Mesothelial cell of epicardium (in vitro differentiated cells): Measurements from ENCODE around the gene UBE2C. TPM values are rescaled to one million over a fixed set of nuclear protein-coding genes. Genes with fewer than 3 reads are reported as not detected.

Experiments used
- DNase-seq, 2 experiments: peaks; one replicate each; pipeline ENCODE4 v3.0.0; 2021; ENCODE audit warnings: low spot score in 2 of 2; ENCODE audit not compliant: unreplicated experiment in 2 of 2
- H3K27ac Mint-ChIP-seq: 2 replicates; pipeline ENCODE4 v1.8.0; 2021; ENCODE audit warnings: mixed read lengths
- H3K27me3 Mint-ChIP-seq: 2 replicates; pipeline ENCODE4 v1.8.0; 2021; ENCODE audit warnings: low read depth, mixed read lengths
- H3K36me3 Mint-ChIP-seq: 2 replicates; pipeline ENCODE4 v1.8.0; 2021; ENCODE audit warnings: mixed read lengths
- H3K4me1 Mint-ChIP-seq: 2 replicates; pipeline ENCODE4 v1.8.0; 2021; ENCODE audit warnings: mixed read lengths
- H3K4me3 Mint-ChIP-seq: 2 replicates; pipeline ENCODE4 v1.8.0; 2021; ENCODE audit warnings: mild to moderate bottlenecking, moderate library complexity, mixed read lengths
- H3K9me3 Mint-ChIP-seq: 2 replicates; pipeline ENCODE4 v1.8.0; 2021; ENCODE audit warnings: mixed read lengths
- CTCF ChIP-seq: fragments of 200-600 bp; sonication (generic); IDR thresholded peaks from one replicate; pipeline ENCODE4 v1.5.0; 2021; ENCODE audit warnings: antibody characterized with exemption; ENCODE audit not compliant: unreplicated experiment
- total RNA-seq: library from RNA; stranded (reverse); gene quantifications from 3 replicates; pipeline ENCODE4 v1.2.1, GENCODE V29; 2021

Gene UBE2C
- total RNA-seq, 1 donor from 2014 or later = 48.1 TPM

- Mint-ChIP-seq H3K27me3 (no peaks in the 10 kb centered on the region), H3K27ac (no peak overlapping the region), H3K4me3 (no peak overlapping the region), H3K9me3 (no peaks in the 10 kb centered on the region), H3K36me3 (no peaks in the 10 kb centered on the region), H3K4me1 (peaks cover 10% of the 10 kb centered on the region)
- TF ChIP-seq CTCF = no peak
- DNase-seq = no peak
These were observed 51.4 kb downstream of the UBE2C start for GRCh38 chr20:45863543-45864470.

DNA sequence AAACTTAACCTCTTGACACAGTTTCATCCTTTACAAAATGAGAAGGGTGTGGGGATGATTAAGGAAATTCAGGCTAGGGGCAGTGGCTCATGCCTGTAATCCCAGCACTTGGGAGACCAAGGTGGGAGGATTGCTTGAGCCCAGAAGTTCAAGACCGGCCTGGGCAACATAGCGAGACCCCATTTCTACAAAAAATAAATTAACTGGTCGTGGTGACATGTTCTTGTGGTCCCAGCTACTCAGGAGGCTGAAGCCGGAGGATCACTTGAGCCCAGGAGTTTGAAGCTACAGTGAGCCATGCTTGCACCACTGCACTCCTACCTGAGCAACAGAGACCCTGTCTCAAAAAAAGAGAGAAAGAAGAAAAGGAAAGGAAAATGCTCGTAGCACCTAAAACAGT lies 54.0 kb downstream of the UBE2C start:
- Mint-ChIP-seq H3K27ac (no peak overlapping the region), H3K27me3 (no peaks in the 10 kb centered on the region), H3K4me3 (no peak overlapping the region), H3K9me3 (no peaks in the 10 kb centered on the region), H3K36me3 (no peaks in the 10 kb centered on the region), H3K4me1 (no peaks in the 10 kb centered on the region)
- no peak for TF ChIP-seq CTCF
- no peak for DNase-seq

Other genes with a start within 250 kb of the UBE2C start
- not detected in 3 replicates for gene WFDC8, start 233.4 kb upstream of the UBE2C start, total RNA-seq
- not detected in 3 replicates for gene WFDC10A, start 182.9 kb upstream of the UBE2C start, total RNA-seq
- not detected in 3 replicates for gene WFDC9, start 181.4 kb upstream of the UBE2C start, total RNA-seq
- gene WFDC11, start 142.4 kb upstream of the UBE2C start, total RNA-seq = not detected in 3 replicates
- not detected in 3 replicates for gene WFDC13, start 110.6 kb upstream of the UBE2C start, total RNA-seq
- gene WFDC10B, start 107.6 kb upstream of the UBE2C start, total RNA-seq = not detected in 3 replicates
- gene SPINT4, start 90.3 kb upstream of the UBE2C start, total RNA-seq = not detected in 3 replicates
- gene WFDC3, start 20.8 kb upstream of the UBE2C start, total RNA-seq = 0.45 TPM in 1 of 3 replicates, not detected in the others
- 25.9 to 28.9 TPM (median 26.5 TPM) in 3 replicates for gene DNTTIP1, start 20.7 kb upstream of the UBE2C start, total RNA-seq
- 0.54 to 0.79 TPM in 2 of 3 replicates, not detected in the other for gene TNNC2, start 14.7 kb downstream of the UBE2C start, total RNA-seq
- gene SNX21, start 21.2 kb downstream of the UBE2C start, total RNA-seq = 15.8 to 21.0 TPM (median 17.3 TPM) in 3 replicates
- 19.8 to 20.9 TPM (median 20.6 TPM) in 3 replicates for gene ACOT8, start 44.7 kb downstream of the UBE2C start, total RNA-seq
- gene ZSWIM3, start 45.0 kb downstream of the UBE2C start, total RNA-seq = 3.7 to 4.6 TPM (median 4.4 TPM) in 3 replicates
- gene ZSWIM1, start 68.6 kb downstream of the UBE2C start, total RNA-seq = 12.0 to 12.8 TPM (median 12.6 TPM) in 3 replicates
- 3.2 to 4.0 TPM (median 3.4 TPM) in 3 replicates for gene SPATA25, start 75.0 kb downstream of the UBE2C start, total RNA-seq
- 7.2 to 8.3 TPM (median 8.1 TPM) in 3 replicates for gene NEURL2, start 78.6 kb downstream of the UBE2C start, total RNA-seq
- 74.4 to 86.7 TPM (median 78.8 TPM) in 3 replicates for gene CTSA, start 78.7 kb downstream of the UBE2C start, total RNA-seq
- 54.6 to 58.1 TPM (median 55.5 TPM) in 3 replicates for gene PLTP, start 99.5 kb downstream of the UBE2C start, total RNA-seq
- 43.7 to 45.2 TPM (median 44.4 TPM) in 3 replicates for gene PCIF1, start 122.0 kb downstream of the UBE2C start, total RNA-seq
- 31.1 to 33.5 TPM (median 31.6 TPM) in 3 replicates for gene ZNF335, start 159.6 kb downstream of the UBE2C start, total RNA-seq
- gene MMP9, start 196.3 kb downstream of the UBE2C start, total RNA-seq = 0.11 TPM in 1 of 3 replicates, not detected in the others
- gene SLC12A5, start 216.6 kb downstream of the UBE2C start, total RNA-seq = 6.9 to 9.1 TPM (median 7.7 TPM) in 3 replicates